H9 (cell line): ENCODE measurements around the gene LRMDA. TPM values are rescaled to one million over a fixed set of nuclear protein-coding genes. Genes with fewer than 3 reads are reported as not detected.

Source experiments
- DNase-seq: peaks from one replicate; pipeline ENCODE4 v3.0.0-alpha.2; 2017
- H2AFZ ChIP-seq: one replicate; pipeline ENCODE4 v1.6.1; 2013; ENCODE audit warnings: mild to moderate bottlenecking, low read length, control low read depth, moderate library complexity
- H2AK5ac ChIP-seq: 2 replicates; pipeline ENCODE4 v1.6.1; 2013; ENCODE audit warnings: low read length, control low read depth, mixed read lengths; ENCODE audit not compliant: insufficient read length
- H2BK120ac ChIP-seq: one replicate; pipeline ENCODE4 v1.6.1; 2013; ENCODE audit warnings: low read depth, mild to moderate bottlenecking, low read length, control low read depth, inconsistent platforms; ENCODE audit not compliant: poor library complexity, severe bottlenecking
- H2BK12ac ChIP-seq: 2 replicates; pipeline ENCODE4 v1.6.1; 2013; ENCODE audit warnings: low read length, control low read depth, mixed read lengths, low read depth; ENCODE audit not compliant: insufficient read length
- H2BK15ac ChIP-seq: 2 replicates; pipeline ENCODE4 v1.6.1; 2013; ENCODE audit warnings: low read depth, low read length, control low read depth
- H2BK20ac ChIP-seq: one replicate; pipeline ENCODE4 v1.6.1; 2013; ENCODE audit warnings: low read depth, mild to moderate bottlenecking, low read length, control low read depth, inconsistent platforms; ENCODE audit not compliant: poor library complexity, severe bottlenecking
- H2BK5ac ChIP-seq: 2 replicates; pipeline ENCODE4 v1.6.1; 2013; ENCODE audit warnings: low read length, control low read depth, mixed read lengths; ENCODE audit not compliant: insufficient read length
- H3K14ac ChIP-seq: 2 replicates; pipeline ENCODE4 v1.6.1; 2013; ENCODE audit warnings: low read length, control low read depth; ENCODE audit not compliant: insufficient read depth
- H3K18ac ChIP-seq: 2 replicates; pipeline ENCODE4 v1.6.1; 2013; ENCODE audit warnings: low read depth, mild to moderate bottlenecking, mixed read lengths, low read length, control low read depth; ENCODE audit not compliant: insufficient read length
- H3K23ac ChIP-seq: 2 replicates; pipeline ENCODE4 v1.6.1; 2013; ENCODE audit warnings: low read length, control low read depth, mixed read lengths, low read depth; ENCODE audit not compliant: insufficient read length
- H3K23me2 ChIP-seq: 2 replicates; pipeline ENCODE4 v1.6.1; 2013; ENCODE audit warnings: low read depth, mild to moderate bottlenecking, mixed read lengths, low read length, control low read depth; ENCODE audit not compliant: insufficient read length, poor library complexity, severe bottlenecking
- H3K27ac ChIP-seq: 2 replicates; pipeline ENCODE4 v1.5.1; 2013; ENCODE audit warnings: low read length, control low read depth, mixed read lengths, low read depth; ENCODE audit not compliant: insufficient read length
- H3K27me3 ChIP-seq: 2 replicates; pipeline ENCODE4 v1.6.1; 2013; ENCODE audit warnings: low read length, control low read depth, inconsistent platforms; ENCODE audit not compliant: insufficient read depth
- H3K4ac ChIP-seq: 2 replicates; pipeline ENCODE4 v1.6.1; 2013; ENCODE audit warnings: low read depth, mild to moderate bottlenecking, control low read depth, inconsistent platforms, low read length, moderate library complexity
- H3K4me1 ChIP-seq: 2 replicates; pipeline ENCODE4 v1.6.1; 2013; ENCODE audit warnings: low read length, control low read depth, inconsistent platforms; ENCODE audit not compliant: insufficient read depth
- H3K4me2 ChIP-seq: 2 replicates; pipeline ENCODE4 v1.6.1; 2013; ENCODE audit warnings: low read length, control low read depth, mixed read lengths; ENCODE audit not compliant: insufficient read length, insufficient read depth
- H3K56ac ChIP-seq: 2 replicates; pipeline ENCODE4 v1.6.1; 2013; ENCODE audit warnings: low read depth, mild to moderate bottlenecking, mixed read lengths, low read length, control low read depth; ENCODE audit not compliant: insufficient read length
- H3K79me1 ChIP-seq: 2 replicates; pipeline ENCODE4 v1.6.1; 2013; ENCODE audit warnings: low read depth, mild to moderate bottlenecking, moderate library complexity, low read length, control low read depth, inconsistent platforms; ENCODE audit not compliant: insufficient read depth, poor library complexity, severe bottlenecking
- H3K79me2 ChIP-seq: 2 replicates; pipeline ENCODE4 v1.6.1; 2013; ENCODE audit warnings: low read length, control low read depth, inconsistent platforms; ENCODE audit not compliant: insufficient read depth
- H3K9ac ChIP-seq: 2 replicates; pipeline ENCODE4 v1.6.1; 2013; ENCODE audit warnings: low read length, control low read depth, mixed read lengths; ENCODE audit not compliant: insufficient read length; ENCODE audit errors: extremely low read depth
- H3K9me3 ChIP-seq: one replicate; pipeline ENCODE4 v1.6.1; 2013; ENCODE audit warnings: low read depth, low read length, inconsistent platforms; ENCODE audit not compliant: control insufficient read depth
- H3T11ph ChIP-seq: one replicate; pipeline ENCODE4 v1.6.1; 2013; ENCODE audit warnings: mild to moderate bottlenecking, low read length, control low read depth, inconsistent platforms
- H4K20me1 ChIP-seq: one replicate; pipeline ENCODE4 v1.6.1; 2013; ENCODE audit not compliant: control insufficient read depth, insufficient read length, insufficient read depth
- H4K5ac ChIP-seq: 2 replicates; pipeline ENCODE4 v1.6.1; 2013; ENCODE audit warnings: low read depth, mild to moderate bottlenecking, mixed read lengths, low read length, control low read depth; ENCODE audit not compliant: insufficient read length
- H4K8ac ChIP-seq: replicated peaks from 2 replicates; pipeline ENCODE4 v1.6.1; 2013; ENCODE audit warnings: low read length, control low read depth, mixed read lengths, low read depth; ENCODE audit not compliant: insufficient read length
- H4K91ac ChIP-seq: 2 replicates; pipeline ENCODE4 v1.6.1; 2013; ENCODE audit warnings: low read depth, mild to moderate bottlenecking, moderate library complexity, mixed read lengths, low read length, control low read depth; ENCODE audit not compliant: insufficient read length
- H3K27ac Mint-ChIP-seq, 3 experiments: 2 replicates in 2 of 3; 3 replicates in 1 of 3; pipeline ENCODE4 v1.8.0; 2020 to 2021; ENCODE audit warnings: mixed read lengths in 3 of 3, mild to moderate bottlenecking in 1 of 3, moderate library complexity in 1 of 3
- H3K27me3 Mint-ChIP-seq: 2 replicates; pipeline ENCODE4 v1.8.0; 2021; ENCODE audit warnings: low read depth, mild to moderate bottlenecking, moderate library complexity, mixed read lengths
- H3K36me3 Mint-ChIP-seq, 3 experiments: 2 replicates in 2 of 3; 3 replicates in 1 of 3; pipeline ENCODE4 v1.8.0; 2020 to 2021; ENCODE audit warnings: low read depth in 3 of 3, mixed read lengths in 3 of 3; ENCODE audit not compliant: insufficient read depth in 1 of 3
- H3K4me1 Mint-ChIP-seq, 2 experiments: 2 replicates each; pipeline ENCODE4 v1.8.0; 2020; ENCODE audit warnings: mixed read lengths in 2 of 2
- H3K4me3 Mint-ChIP-seq, 2 experiments: 2 replicates in 1 of 2; 3 replicates in 1 of 2; pipeline ENCODE4 v1.8.0; 2020 to 2021; ENCODE audit warnings: mild to moderate bottlenecking in 2 of 2, mixed read lengths in 2 of 2, moderate library complexity in 1 of 2
- H3K9me3 Mint-ChIP-seq, 2 experiments: 2 replicates in 1 of 2; 3 replicates in 1 of 2; pipeline ENCODE4 v1.8.0; 2020; ENCODE audit warnings: mild to moderate bottlenecking in 2 of 2, mixed read lengths in 2 of 2, moderate library complexity in 1 of 2
- WGBS: extraction: QIAGEN DNeasy Blood & Tissue Kit; methylation state at CpG from one replicate; pipeline ENCODE4 v1.1.7; 2013; ENCODE audit warnings: missing lambda C conversion rate, low lambda C conversion rate, mixed read lengths; ENCODE audit not compliant: insufficient read length; ENCODE audit errors: extremely low coverage; 5-methylcytosine and 5-hydroxymethylcytosine counted together
- total RNA-seq: library from RNA; stranded (reverse); gene quantifications from 2 replicates; pipeline ENCODE4 v1.2.1, GENCODE V29; 2021
- TF ChIP-seq, protein P1 (sequence below): fragments of 200-600 bp; sonication (generic); conservative IDR thresholded peaks from 3 replicates; pipeline ENCODE4 v1.8.0; 2021; ENCODE audit warnings: antibody characterized with exemption, mild to moderate bottlenecking

Gene LRMDA
- total RNA-seq, 1 experiment from 2014 or later, result 1.8 TPM

DNA sequence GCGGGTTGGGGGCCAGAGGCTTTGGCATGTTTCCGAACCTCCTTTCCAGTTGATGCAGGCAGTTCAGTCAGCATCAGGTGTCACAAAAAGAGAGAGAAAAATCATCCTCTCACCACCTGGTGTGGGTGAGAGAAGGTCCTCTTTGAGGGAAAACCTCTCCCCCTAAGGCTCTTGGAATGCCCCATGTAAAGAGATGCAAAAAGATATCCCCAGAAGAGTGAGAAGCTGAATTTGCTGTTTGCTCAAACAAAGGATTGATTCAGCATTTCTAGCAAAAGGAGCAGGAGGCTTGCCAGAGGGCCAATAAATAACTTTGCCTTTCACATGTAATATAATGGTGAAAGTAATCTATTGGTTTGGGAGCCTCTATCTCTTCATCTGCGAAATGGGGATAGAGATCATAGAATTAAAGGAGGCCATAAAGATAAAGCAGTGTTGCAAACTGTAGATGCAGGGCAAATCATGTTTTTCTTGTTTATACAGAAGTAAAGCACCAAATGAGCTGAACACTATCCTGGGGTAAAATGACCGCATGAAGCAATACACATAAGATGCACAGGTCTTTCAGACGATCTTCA lies 425.9 kb downstream of the LRMDA start:
- peaks cover 0 to 8% (median 0%) of the 10 kb centered on the region in 3 experiments; a peak in 3 of 7 replicates for H3K36me3 Mint-ChIP-seq
- no peak overlapping the region for H3K56ac ChIP-seq
- no peak overlapping the region for H3T11ph ChIP-seq
- no peaks in the 10 kb centered on the region; the same call in none of the 2 replicates for H3K4me1 ChIP-seq
- no peak overlapping the region for H3K4me2 ChIP-seq
- H4K20me1 ChIP-seq, result no peaks in the 10 kb centered on the region
- H4K8ac ChIP-seq, result no peak overlapping the region
- no peaks in the 10 kb centered on the region for H3K79me2 ChIP-seq
- no peak overlapping the region for H2BK15ac ChIP-seq
- no peak overlapping the region for H4K5ac ChIP-seq
- no peak overlapping the region for H2BK120ac ChIP-seq
- H3K4me3 Mint-ChIP-seq, result no peak overlapping the region
- H2BK20ac ChIP-seq, result no peak overlapping the region
- H3K79me1 ChIP-seq, result no peaks in the 10 kb centered on the region
- no peak overlapping the region for H2BK5ac ChIP-seq
- H2BK12ac ChIP-seq, result no peak overlapping the region
- no peaks in the 10 kb centered on the region for H3K27me3 ChIP-seq
- no peak overlapping the region for H3K27ac ChIP-seq
- no peaks in the 10 kb centered on the region for H3K9me3 ChIP-seq
- H3K9me3 Mint-ChIP-seq, result peaks cover 5 to 8% of the 10 kb centered on the region in 2 experiments; a peak in 4 of 5 replicates
- H2AFZ ChIP-seq, result no peak overlapping the region
- TF ChIP-seq, protein P1, sequence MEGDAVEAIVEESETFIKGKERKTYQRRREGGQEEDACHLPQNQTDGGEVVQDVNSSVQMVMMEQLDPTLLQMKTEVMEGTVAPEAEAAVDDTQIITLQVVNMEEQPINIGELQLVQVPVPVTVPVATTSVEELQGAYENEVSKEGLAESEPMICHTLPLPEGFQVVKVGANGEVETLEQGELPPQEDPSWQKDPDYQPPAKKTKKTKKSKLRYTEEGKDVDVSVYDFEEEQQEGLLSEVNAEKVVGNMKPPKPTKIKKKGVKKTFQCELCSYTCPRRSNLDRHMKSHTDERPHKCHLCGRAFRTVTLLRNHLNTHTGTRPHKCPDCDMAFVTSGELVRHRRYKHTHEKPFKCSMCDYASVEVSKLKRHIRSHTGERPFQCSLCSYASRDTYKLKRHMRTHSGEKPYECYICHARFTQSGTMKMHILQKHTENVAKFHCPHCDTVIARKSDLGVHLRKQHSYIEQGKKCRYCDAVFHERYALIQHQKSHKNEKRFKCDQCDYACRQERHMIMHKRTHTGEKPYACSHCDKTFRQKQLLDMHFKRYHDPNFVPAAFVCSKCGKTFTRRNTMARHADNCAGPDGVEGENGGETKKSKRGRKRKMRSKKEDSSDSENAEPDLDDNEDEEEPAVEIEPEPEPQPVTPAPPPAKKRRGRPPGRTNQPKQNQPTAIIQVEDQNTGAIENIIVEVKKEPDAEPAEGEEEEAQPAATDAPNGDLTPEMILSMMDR, result no peak
- peak overlapping the region; percentile 40 to 87 (median 40); a peak in 3 of 7 replicates for H3K27ac Mint-ChIP-seq
- H2AK5ac ChIP-seq, result no peak overlapping the region
- no peak overlapping the region for H3K4ac ChIP-seq
- no peaks in the 10 kb centered on the region for H3K23me2 ChIP-seq
- no peak overlapping the region for H4K91ac ChIP-seq
- no peaks in the 10 kb centered on the region for H3K27me3 Mint-ChIP-seq
- H3K23ac ChIP-seq, result no peak overlapping the region
- no peak overlapping the region for H3K18ac ChIP-seq
- no peak overlapping the region for H3K9ac ChIP-seq
- DNase-seq, result peak; percentile 36
- H3K4me1 Mint-ChIP-seq, result peaks cover 31% of the 10 kb centered on the region in 2 experiments
- H3K14ac ChIP-seq, result no peak overlapping the region
- no CpG with 5 or more reads among the region's 5 CpGs for WGBS
